ENCODE results near the gene RAD51B.

The RAD51B gene

GRCh38 chr14:68439676-68440075 lies 620.1 kb downstream of the RAD51B start:
- DNase-seq (ENCODE audit: low read depth in 2 of 2): no peak

GRCh38 chr14:68440820-68441219 lies 621.2 kb downstream of the RAD51B start:
- no peak for DNase-seq (ENCODE audit: low read depth in 2 of 2)

DNA sequence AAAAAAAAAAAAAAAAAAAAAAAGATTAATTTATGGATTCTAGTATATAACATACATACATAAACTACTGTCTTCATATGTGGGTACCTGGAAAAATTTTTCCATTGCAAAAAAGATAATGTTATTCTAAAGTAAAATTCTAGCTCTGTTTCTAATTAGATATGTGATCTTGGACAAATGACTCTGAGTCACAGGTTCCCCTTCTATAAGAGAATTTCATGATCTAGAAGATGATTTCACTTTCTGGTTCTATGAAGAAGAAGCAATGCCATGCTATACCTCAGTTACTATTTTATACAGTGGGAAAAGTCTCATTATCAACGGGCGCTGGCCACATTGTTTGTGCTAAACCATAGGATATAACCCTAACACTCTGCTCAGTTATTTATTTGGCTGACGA lies 622.0 kb downstream of the RAD51B start:
- DNase-seq (ENCODE audit: low read depth in 2 of 2): no peak

GRCh38 chr14:68442828-68443629 lies 623.5 kb downstream of the RAD51B start:
- DNase-seq (ENCODE audit: low read depth in 2 of 2): no peak

DNA sequence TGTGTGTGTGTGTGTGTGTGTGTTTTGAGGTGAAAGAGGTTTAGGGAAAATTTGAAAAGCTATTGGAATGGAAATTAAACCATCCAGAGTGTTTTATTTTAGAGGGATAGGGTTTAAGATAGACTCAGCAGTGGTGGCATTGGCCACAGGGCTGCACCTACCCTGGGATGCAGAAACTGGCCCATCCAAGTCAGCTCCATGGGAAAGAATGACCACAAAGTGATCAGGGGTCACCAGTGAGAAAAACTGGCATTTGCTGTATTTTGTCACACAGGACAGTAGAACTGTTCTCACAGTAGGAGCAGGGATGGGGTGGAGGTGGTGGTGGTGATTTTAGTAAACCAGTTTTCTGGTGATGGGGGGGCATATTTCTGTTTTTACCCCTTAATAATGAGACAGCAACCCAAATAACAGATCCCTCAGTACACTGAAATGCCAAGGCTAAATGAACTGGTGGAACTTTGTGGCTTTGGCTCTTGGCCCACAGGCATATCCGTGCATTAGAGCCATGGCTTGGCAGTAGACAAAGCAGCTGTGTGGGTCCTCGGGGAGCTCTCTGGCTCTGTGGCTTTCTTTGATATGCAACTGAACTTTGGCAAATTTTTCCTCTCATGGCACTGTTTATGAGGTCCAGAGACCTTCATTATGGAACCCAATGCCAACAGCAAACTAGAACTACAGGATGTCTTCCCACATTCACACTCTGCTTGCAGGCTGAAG lies 625.0 kb downstream of the RAD51B start:
- no peak for DNase-seq (ENCODE audit: low read depth in 2 of 2)

- no peak for DNase-seq (ENCODE audit: low read depth in 2 of 2)
Measured at GRCh38 chr14:68446243-68447040, 626.9 kb downstream of the RAD51B start.

GRCh38 chr14:68447581-68448251 lies 628.1 kb downstream of the RAD51B start:
- DNase-seq (ENCODE audit: low read depth in 2 of 2): no peak

GRCh38 chr14:68448252-68448902 lies 628.8 kb downstream of the RAD51B start:
- DNase-seq (ENCODE audit: low read depth in 2 of 2): no peak

DNA sequence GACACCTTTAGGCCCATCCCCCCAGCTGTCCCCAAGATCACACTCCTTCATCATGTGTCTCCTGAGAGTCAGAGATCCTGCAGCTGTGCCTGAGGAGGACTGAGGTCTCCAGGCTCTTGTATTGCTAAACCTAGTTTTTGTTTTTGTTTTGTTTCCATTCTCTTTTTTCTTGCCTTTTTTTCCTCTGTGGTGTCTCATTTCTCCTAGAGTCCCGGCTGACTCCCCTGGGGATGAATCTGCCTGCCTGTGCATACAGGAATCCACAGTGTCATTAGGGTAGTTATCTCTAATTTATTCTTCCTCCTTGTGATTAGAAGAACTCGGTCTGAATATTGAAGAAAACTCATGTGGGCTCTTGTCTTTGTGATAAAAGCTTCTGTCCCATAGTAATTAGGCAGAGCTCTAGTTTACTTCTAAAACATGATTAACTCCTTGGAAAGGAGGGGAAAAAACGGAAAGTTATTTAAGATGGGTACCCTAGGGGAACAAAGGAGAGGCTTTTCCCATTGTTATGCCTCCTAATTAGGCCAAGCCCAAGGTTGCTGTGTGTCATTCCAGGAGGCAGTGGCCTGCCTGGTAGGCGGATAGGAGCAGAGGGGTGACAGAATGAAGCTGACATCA lies 630.1 kb downstream of the RAD51B start:
- no peak for DNase-seq (ENCODE audit: low read depth in 2 of 2)

DNA sequence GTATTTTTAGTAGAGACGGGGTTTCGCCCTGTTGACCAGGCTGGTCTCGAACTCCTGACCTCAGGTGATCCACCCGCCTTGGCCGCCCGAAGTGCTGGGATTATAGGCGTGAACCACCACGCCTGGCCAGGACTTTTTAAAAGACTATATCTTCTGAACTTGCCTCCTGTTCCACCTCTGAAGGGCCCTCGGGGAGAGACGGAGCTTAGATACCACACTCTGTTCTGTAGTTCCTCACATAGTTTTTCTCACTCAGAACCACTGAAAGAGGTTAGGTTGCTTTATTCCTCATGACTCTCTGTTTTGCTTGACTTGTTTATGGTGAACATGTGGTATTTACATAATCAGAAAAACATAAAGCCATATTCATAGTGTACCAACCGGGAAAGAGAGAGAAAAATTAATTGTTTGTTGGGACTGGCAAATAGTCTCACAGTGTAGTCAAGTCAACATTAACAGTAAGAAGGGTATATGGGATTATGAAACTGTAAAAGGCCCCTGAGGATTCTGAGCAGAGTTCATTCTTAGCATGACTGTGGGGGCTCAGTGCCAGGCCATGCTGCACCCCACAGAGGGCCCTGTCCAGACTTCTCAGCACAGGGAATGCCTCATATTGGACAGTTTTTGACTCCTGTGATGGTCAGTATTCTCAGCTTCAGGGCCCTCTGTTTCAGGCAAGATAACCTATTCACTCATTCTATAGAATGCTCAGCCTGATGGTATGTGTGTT lies 631.0 kb downstream of the RAD51B start:
- no peak for DNase-seq (ENCODE audit: low read depth in 2 of 2)

DNA sequence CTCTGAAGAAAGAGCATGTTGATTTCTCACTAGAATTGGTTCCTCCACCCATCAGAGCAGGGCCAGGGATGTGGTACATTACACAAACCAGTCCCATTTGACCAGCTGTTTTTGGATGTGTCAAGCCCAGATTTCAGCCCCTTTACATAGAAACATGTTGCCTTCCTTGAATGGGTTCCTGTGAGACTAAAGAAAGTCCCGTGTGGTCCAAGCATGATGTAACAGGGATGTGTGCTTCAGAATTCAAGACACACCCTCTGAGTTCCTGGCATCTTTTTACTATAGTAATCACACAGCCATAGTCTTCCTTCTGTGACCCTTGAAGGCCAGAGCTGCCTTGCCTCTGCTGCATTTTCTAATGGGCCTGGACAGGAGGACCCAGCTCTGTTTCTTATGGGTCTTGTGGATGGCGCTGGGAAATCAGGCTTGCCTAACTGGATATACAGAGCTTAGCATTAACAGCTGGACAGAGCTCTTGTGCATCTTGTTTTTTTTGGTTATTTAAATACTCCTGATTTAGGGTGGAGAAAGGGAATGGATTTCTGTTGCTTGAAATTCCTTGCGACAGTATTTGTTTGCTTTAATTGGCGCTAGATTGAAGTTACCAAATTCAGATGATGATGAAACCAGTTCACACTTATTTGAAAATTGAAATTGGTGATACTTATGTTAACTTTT lies 632.3 kb downstream of the RAD51B start:
- DNase-seq (ENCODE audit: low read depth in 2 of 2): no peak

DNA sequence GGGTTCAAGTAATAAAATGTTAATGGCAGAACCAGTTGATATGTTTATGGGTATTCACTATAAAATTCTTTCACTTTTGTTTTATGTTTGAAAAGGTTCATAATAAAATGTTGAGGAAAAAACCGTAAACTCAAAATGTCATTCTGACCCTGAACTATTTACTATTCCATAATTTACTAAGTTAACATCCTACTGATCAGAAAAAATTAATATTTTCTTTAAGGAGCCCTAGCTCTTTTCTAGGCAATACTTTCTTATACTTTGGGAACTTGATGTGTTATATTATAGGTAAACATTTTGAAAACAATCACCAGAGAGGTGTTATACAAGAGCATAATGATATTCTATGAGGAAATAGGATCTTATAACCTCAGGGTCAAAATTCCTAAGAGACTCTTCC lies 638.7 kb downstream of the RAD51B start:
- no peak for DNase-seq (ENCODE audit: low read depth in 2 of 2)

- no peak for DNase-seq (ENCODE audit: low read depth in 2 of 2)
Measured at GRCh38 chr14:68458840-68459469, 639.4 kb downstream of the RAD51B start.

DNA sequence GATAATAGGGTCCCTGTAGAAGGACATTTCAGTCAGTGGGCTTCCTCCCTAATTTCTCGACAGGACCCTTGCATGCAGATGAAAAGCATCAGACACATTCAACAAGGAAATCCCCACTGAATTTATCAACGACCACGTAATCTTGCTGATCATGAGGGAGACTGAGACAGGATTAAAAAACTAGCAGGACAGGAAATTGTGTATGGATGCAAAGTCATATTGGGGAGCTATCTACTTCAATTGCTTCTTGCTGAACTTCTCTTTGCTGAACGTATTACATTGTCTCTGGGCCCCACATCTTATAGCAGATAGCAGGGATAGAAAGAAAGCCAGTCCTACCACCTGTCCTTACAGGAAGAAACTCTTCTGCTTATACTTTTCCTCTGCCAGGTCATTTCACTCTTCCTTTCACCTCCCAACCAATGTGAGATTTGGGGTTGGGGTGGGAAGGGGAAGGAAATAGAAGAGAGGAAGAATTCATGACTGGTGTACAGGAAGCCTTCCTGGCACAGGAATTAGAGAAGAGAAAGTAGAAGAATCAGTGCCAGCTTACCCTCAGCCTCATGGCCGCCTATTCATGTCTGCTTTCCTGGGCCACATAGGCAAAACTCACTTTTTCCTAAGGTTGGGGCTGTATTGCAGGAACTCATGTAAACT lies 640.0 kb downstream of the RAD51B start:
- DNase-seq (ENCODE audit: low read depth in 2 of 2): no peak

DNA sequence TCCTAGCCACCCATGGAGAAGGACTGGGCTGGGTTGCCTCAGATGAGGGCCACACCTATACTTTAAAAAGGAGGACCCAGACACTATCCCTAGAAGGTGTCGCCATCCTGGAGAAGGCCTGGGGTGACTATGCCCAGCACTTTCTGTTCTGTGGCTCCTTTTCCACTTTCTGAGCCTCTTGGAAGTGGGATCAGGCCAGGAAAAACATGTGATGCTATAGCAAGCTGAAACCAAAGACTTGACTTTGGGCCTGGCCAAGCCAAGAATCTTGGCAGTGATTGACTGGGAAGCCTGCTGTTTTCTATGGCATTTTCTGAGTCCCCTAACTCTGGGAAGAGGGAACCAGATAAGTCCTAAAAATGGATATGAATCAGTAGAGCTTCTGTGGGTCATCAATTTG lies 641.0 kb downstream of the RAD51B start:
- no peak for DNase-seq (ENCODE audit: low read depth in 2 of 2)

DNA sequence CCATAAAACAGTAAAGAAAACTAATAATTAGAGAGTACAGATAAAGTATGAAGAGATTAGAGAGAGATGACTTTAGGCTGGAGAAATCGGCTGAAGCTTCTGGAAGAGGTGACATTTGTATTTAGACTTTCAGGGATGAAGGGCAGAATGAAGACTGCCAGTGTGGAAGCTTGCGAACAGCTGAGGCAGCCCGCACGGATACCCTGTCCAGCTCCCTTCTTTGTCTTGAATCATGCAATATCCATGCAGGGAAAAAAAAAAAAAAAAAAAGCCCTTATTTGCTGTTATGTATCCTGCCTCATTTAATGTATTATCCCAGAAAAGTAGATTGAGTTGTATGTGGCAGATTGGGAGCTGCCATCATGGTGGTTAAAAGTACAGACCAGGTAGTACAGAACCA lies 641.5 kb downstream of the RAD51B start:
- no peak for DNase-seq (ENCODE audit: low read depth in 2 of 2)

DNA sequence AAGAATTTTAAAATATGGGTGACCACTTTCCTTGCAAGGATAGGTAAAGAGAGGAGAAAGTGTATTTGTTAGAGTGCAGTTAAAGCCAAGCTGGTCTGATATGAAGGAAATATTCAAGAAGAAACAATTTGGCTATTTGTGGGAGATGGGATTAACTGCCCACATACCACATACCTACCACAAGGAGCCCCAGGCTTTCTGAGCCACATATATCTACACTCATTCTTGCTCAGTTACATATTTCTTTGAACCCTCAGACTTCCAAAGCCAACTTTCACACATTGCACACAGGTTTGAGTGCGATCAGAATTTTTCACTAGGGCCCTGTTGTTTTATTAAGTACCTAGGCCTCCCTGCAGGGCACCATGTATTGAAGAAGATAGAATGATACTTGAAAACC lies 643.1 kb downstream of the RAD51B start:
- DNase-seq (ENCODE audit: low read depth in 2 of 2): no peak

DNA sequence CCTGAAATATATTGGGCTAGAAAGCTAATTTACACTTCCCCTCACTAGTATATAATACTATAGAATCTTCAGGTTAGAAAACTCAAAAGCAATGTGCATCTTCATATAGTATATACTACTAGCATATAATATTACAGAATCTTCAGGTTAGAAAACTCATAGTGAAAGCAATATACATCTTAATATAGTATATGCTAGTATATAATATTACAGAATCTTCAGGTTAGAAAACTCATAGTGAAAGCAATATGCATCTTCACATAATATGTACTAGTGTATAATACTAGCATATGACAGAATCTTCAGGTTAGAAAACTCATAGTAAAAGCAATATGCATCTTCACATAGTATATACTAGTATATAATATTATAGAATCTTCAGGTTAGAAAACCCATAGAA lies 643.7 kb downstream of the RAD51B start:
- no peak for DNase-seq (ENCODE audit: low read depth in 2 of 2)

All from stimulated activated CD8-positive, alpha-beta memory T cell treated with anti-CD3 and anti-CD28 coated beads, Interleukin-2, amount 100 ng/mL, for 48 hours (primary cell).